ENCODE results near the gene GSTP1. TPM values are rescaled to one million over a fixed set of nuclear protein-coding genes. Genes with fewer than 3 reads are reported as not detected.

The GSTP1 gene
- total and polyA plus RNA-seq, 9 of the 15 experiments (the other 6 are each of a cell fraction or from before 2014, with no cell fraction given), result 592 to 2,150 (median 1,204) TPM

DNA sequence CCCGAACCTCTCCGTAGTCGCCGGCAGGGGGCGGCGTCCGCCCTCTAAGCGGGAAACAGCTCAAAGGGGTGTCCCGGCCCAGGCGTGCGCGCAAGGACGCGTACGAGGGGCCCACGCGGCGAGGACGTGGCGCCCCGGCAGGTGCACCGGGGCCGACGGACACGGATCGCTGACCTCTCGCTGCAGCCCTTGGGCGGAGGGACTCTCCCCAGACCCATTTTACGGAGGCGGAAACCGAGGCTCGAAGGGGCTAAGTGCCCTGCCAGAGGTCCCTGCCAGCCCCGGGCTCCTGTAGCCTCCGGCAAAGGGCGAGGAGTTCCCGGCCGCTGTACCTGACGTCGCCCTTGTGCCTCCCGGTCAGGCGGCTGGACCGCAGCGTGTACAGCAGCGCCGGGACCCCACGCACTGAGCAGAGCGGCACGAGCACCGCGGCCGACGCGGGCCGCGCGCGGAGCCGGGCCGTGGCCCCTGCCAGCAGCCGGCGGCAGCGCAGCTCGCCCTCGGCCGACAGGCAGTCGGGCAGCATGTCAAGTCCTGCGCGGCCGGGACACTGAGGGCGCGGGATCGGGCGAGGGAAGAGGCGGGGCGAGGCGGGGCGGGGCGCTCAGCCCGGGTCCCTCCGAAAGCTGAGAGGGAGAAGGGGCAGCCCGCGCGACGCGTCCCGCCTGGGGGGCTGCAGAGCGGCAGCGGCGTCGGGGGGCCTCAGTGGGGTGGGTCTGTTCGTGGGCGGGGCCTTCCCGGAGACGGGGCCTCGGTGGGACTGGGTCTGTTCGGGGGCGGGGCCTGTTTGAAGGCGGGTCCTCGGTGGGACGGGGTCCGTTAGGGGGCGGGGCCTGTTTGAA, 46.0 kb downstream of the GSTP1 start, which contains the start of gene NUDT8 (continued):
- TF ChIP-seq BRD9 (IDR thresholded peaks at IDR 0.05; ENCODE audit: low read depth, partially characterized antibody), result no peak
- no peak for TF ChIP-seq SMARCE1 (IDR thresholded peaks at IDR 0.05)
- TF ChIP-seq EZH2 (IDR thresholded peaks at IDR 0.05; ENCODE audit: borderline replicate concordance, low read depth, low read length), result no peak
- TF ChIP-seq, protein P1, sequence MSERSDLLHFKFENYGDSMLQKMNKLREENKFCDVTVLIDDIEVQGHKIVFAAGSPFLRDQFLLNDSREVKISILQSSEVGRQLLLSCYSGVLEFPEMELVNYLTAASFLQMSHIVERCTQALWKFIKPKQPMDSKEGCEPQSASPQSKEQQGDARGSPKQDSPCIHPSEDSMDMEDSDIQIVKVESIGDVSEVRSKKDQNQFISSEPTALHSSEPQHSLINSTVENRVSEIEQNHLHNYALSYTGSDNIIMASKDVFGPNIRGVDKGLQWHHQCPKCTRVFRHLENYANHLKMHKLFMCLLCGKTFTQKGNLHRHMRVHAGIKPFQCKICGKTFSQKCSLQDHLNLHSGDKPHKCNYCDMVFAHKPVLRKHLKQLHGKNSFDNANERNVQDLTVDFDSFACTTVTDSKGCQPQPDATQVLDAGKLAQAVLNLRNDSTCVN (CRISPR knock-in tag; IDR thresholded peaks at IDR 0.05), result no peak
- TF ChIP-seq ZNF212 (CRISPR knock-in tag; IDR thresholded peaks at IDR 0.05), result no peak
- TF ChIP-seq STAG1 (CRISPR knock-in tag; IDR thresholded peaks at IDR 0.05; ENCODE audit: borderline replicate concordance), result no peak
- TF ChIP-seq POLR3G (IDR thresholded peaks at IDR 0.05; ENCODE audit: extremely low read depth, insufficient read length, insufficient replicate concordance), result no peak
- TF ChIP-seq HMGN3 (IDR thresholded peaks at IDR 0.05; ENCODE audit: borderline replicate concordance, extremely low read depth, insufficient read length, low read depth, low read length), result peak; percentile 57
- peak; percentile 87 for TF ChIP-seq ADNP (tag; IDR thresholded peaks at IDR 0.05)
- TF ChIP-seq NELFE (IDR thresholded peaks at IDR 0.05; ENCODE audit: insufficient read depth, insufficient read length), result no peak
- no peak for TF ChIP-seq ZNF3 (CRISPR knock-in tag; IDR thresholded peaks at IDR 0.05)
- TF ChIP-seq ARHGAP35 (IDR thresholded peaks at IDR 0.05; ENCODE audit: partially characterized antibody), result no peak
- TF ChIP-seq ZC3H8 (IDR thresholded peaks at IDR 0.05), result no peak
- TF ChIP-seq TCF7 (IDR thresholded peaks at IDR 0.05; ENCODE audit: borderline replicate concordance), result no peak
- TF ChIP-seq ZNF174 (CRISPR knock-in tag; IDR thresholded peaks at IDR 0.05), result no peak
- no peak for TF ChIP-seq ZNF644 (tag; IDR thresholded peaks at IDR 0.05; ENCODE audit: low read depth)
- no peak for TF ChIP-seq ELF1 (tag; IDR thresholded peaks at IDR 0.05)
- no peak for TF ChIP-seq KDM4B (IDR thresholded peaks at IDR 0.05; ENCODE audit: borderline replicate concordance in 2 of 2, low read depth in 1 of 2)
- no peak for TF ChIP-seq SAFB2 (IDR thresholded peaks at IDR 0.05; ENCODE audit: borderline replicate concordance, low read depth, low read length, severe bottlenecking)
- no peak for TF ChIP-seq TSC22D4 (tag; IDR thresholded peaks at IDR 0.05)
- TF ChIP-seq RFX1 (IDR thresholded peaks at IDR 0.05), result no peak
- TF ChIP-seq POLR2B (IDR thresholded peaks at IDR 0.05; ENCODE audit: low read depth, partially characterized antibody), result peak; percentile 21
- TF ChIP-seq NFRKB (IDR thresholded peaks at IDR 0.05; ENCODE audit: low read depth), result no peak
- peak; percentile 83 for TF ChIP-seq LCOR (CRISPR knock-in tag; IDR thresholded peaks at IDR 0.05)
- TF ChIP-seq COPS2 (conservative IDR thresholded peaks at IDR 0.05), result no peak
- no peak for TF ChIP-seq DDX20 (tag; IDR thresholded peaks at IDR 0.05; ENCODE audit: low read depth)
- TF ChIP-seq JUNB (CRISPR knock-in tag; conservative IDR thresholded peaks at IDR 0.05), result no peak
- TF ChIP-seq ZBTB8A (IDR thresholded peaks at IDR 0.05; ENCODE audit: partially characterized antibody), result no peak
- no peak for TF ChIP-seq FOS (IDR thresholded peaks at IDR 0.05; ENCODE audit: extremely low read depth, insufficient read length)
- TF ChIP-seq POLR2A (conservative IDR thresholded peaks at IDR 0.05), result peak; percentile 66
- TF ChIP-seq GTF2A2 (tag; IDR thresholded peaks at IDR 0.05), result no peak
- TF ChIP-seq, protein P2, sequence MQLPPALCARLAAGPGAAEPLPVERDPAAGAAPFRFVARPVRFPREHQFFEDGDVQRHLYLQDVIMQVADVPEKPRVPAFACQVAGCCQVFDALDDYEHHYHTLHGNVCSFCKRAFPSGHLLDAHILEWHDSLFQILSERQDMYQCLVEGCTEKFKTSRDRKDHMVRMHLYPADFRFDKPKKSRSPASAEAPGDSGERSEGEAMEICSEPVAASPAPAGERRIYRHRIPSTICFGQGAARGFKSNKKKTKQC (CRISPR knock-in tag; IDR thresholded peaks at IDR 0.05), result peak; percentile 95
